SU-DHL-6 (cell line): ENCODE results near the gene STARD3NL.

ENCODE experiments used
- H2AFZ ChIP-seq: fragments of 200-600 bp; sonication (generic); 2 replicates; pipeline ENCODE4 v1.6.1; 2014; ENCODE audit warnings: low read depth, mild to moderate bottlenecking, moderate library complexity, mixed read lengths, antibody characterized with exemption, low read length; ENCODE audit not compliant: severe bottlenecking
- H3F3A ChIP-seq: fragments of 200-600 bp; shearing (Covaris generic); 2 replicates; pipeline ENCODE4 v1.6.0; 2016; ENCODE audit warnings: antibody characterized with exemption, mild to moderate bottlenecking; ENCODE audit not compliant: insufficient read depth
- H3K27ac ChIP-seq: fragments of 200-600 bp; sonication (generic); 2 replicates; pipeline ENCODE4 v1.5.1; 2016; ENCODE audit warnings: low read depth, mild to moderate bottlenecking, low read length, moderate library complexity, mixed read lengths
- H3K27me3 ChIP-seq: fragments of 200-600 bp; sonication (generic), shearing (Covaris generic); 2 replicates; pipeline ENCODE4 v1.6.0; 2014; ENCODE audit warnings: mild to moderate bottlenecking, low read length
- H3K36me3 ChIP-seq: fragments of 200-600 bp; sonication (generic); 2 replicates; pipeline ENCODE4 v1.6.1; 2014; ENCODE audit warnings: mild to moderate bottlenecking, low read length, mixed read lengths
- H3K4me2 ChIP-seq: fragments of 300-600, 200-600 bp; shearing (Covaris generic), sonication (generic); 2 replicates; pipeline ENCODE4 v1.6.0; 2014; ENCODE audit warnings: low read length, low read depth, mild to moderate bottlenecking; ENCODE audit not compliant: poor library complexity, severe bottlenecking
- H3K4me3 ChIP-seq: fragments of 200-600 bp; sonication (generic); 2 replicates; pipeline ENCODE4 v1.5.1; 2014; ENCODE audit warnings: antibody characterized with exemption, low read length, mild to moderate bottlenecking, mixed read lengths; ENCODE audit not compliant: insufficient read depth, poor library complexity, severe bottlenecking
- H3K79me2 ChIP-seq: fragments of 200-600 bp; sonication (generic); 2 replicates; pipeline ENCODE4 v1.6.1; 2014; ENCODE audit warnings: mild to moderate bottlenecking, low read length, moderate library complexity; ENCODE audit not compliant: insufficient read depth
- H3K9ac ChIP-seq: fragments of 200-600 bp; sonication (generic); 2 replicates; pipeline ENCODE4 v1.7.0; 2014; ENCODE audit warnings: mild to moderate bottlenecking, low read length
- H3K9me2 ChIP-seq: fragments of 200-600 bp; sonication (generic); replicated peaks from 2 replicates; pipeline ENCODE4 v1.6.1; 2014; ENCODE audit warnings: low read length; ENCODE audit not compliant: insufficient read depth
- H3K9me3 ChIP-seq: fragments of 200-600 bp; sonication (generic); 2 replicates; pipeline ENCODE4 v1.6.1; 2014; ENCODE audit warnings: low read length, mixed read lengths; ENCODE audit not compliant: insufficient read depth
- H4K20me1 ChIP-seq: fragments of 200-600 bp; sonication (generic); 2 replicates; pipeline ENCODE4 v1.6.1; 2014; ENCODE audit warnings: low read depth, mild to moderate bottlenecking, antibody characterized with exemption, low read length, moderate library complexity, mixed read lengths
- CTCF ChIP-seq: fragments of 200-600 bp; sonication (generic); IDR thresholded peaks from one replicate; pipeline ENCODE4 v1.5.1; 2017; ENCODE audit warnings: antibody characterized with exemption, mild to moderate bottlenecking, low read length, moderate library complexity; ENCODE audit not compliant: insufficient read depth, poor library complexity, severe bottlenecking
- EZH2phosphoT487 ChIP-seq: fragments of 200-600 bp; sonication (generic), shearing (Covaris generic); conservative IDR thresholded peaks from 2 replicates; pipeline ENCODE4 v1.6.1; 2018; ENCODE audit warnings: mild to moderate bottlenecking, antibody characterized with exemption, low read length, moderate library complexity, mixed read lengths

Gene STARD3NL

GRCh38 chr7:38215735-38216670, 38.0 kb downstream of the STARD3NL start:
- Histone ChIP-seq H3K4me2 (no peak overlapping the region), H3K79me2 (no peaks in the 10 kb centered on the region), H3K27ac (no peak overlapping the region), H3K9me2 (no peaks in the 10 kb centered on the region), H3F3A (no peaks in the 10 kb centered on the region), H2AFZ (peak overlapping the region; percentile 43), H3K36me3 (0 out of 2 replicates have a peak, but pooled peaks cover 4% of the 10 kb centered on the region), H3K9ac (no peak overlapping the region), H3K9me3 (no peaks in the 10 kb centered on the region), H3K27me3 (no peaks in the 10 kb centered on the region), H4K20me1 (no peaks in the 10 kb centered on the region), H3K4me3 (no peak overlapping the region)
- TF ChIP-seq EZH2phosphoT487 = no peak
- TF ChIP-seq CTCF = peak; percentile 98

GRCh38 chr7:38217672-38218071, 39.6 kb downstream of the STARD3NL start:
- no peaks in the 10 kb centered on the region for H3K27me3 ChIP-seq
- H3K9ac ChIP-seq = no peak overlapping the region
- no peak overlapping the region for H3K4me2 ChIP-seq
- H3K9me2 ChIP-seq = no peaks in the 10 kb centered on the region
- no peak overlapping the region for H2AFZ ChIP-seq
- 0 out of 2 replicates have a peak, but pooled peaks cover 4% of the 10 kb centered on the region for H3K36me3 ChIP-seq
- no peak for TF ChIP-seq CTCF
- no peak for TF ChIP-seq EZH2phosphoT487
- no peaks in the 10 kb centered on the region for H3K79me2 ChIP-seq
- no peak overlapping the region for H3K27ac ChIP-seq
- no peaks in the 10 kb centered on the region for H3F3A ChIP-seq
- no peak overlapping the region for H3K4me3 ChIP-seq
- H3K9me3 ChIP-seq = no peaks in the 10 kb centered on the region
- no peaks in the 10 kb centered on the region for H4K20me1 ChIP-seq

- Histone ChIP-seq H3K79me2 (no peaks in the 10 kb centered on the region), H3K4me2 (no peak overlapping the region), H3K36me3 (0 out of 2 replicates have a peak, but pooled peaks cover 4% of the 10 kb centered on the region)
Measured at GRCh38 chr7:38220452-38220851, 42.4 kb downstream of the STARD3NL start.

More at GRCh38 chr7:38220452-38220851, 42.4 kb downstream of the STARD3NL start:
- Histone ChIP-seq H2AFZ (no peak overlapping the region), H3K9me2 (no peaks in the 10 kb centered on the region), H3K27ac (no peak overlapping the region), H3F3A (no peaks in the 10 kb centered on the region), H4K20me1 (no peaks in the 10 kb centered on the region), H3K4me3 (no peak overlapping the region), H3K9ac (no peak overlapping the region), H3K27me3 (no peaks in the 10 kb centered on the region), H3K9me3 (no peaks in the 10 kb centered on the region)
- TF ChIP-seq CTCF (no peak), EZH2phosphoT487 (no peak)
